ENCODE measurements around the gene SFSWAP. TPM values are rescaled to one million over a fixed set of nuclear protein-coding genes. Genes with fewer than 3 reads are reported as not detected.

Gene SFSWAP
- polyA plus RNA-seq, 2 of the 4 experiments (the other 2 are of a cell fraction), result 21.8 to 23.5 TPM

GRCh38 chr12:131785763-131786330 is 75.0 kb downstream of the SFSWAP start:
- DNase-seq (ENCODE audit: low read depth in 1 of 2, low spot score in 1 of 2) (no peak), ATAC-seq (no peak), FAIRE-seq (no peak)
- 94% methylated on average over 15 of the region's 15 CpGs for WGBS (ENCODE audit: missing lambda C conversion rate)
- H3K27ac ChIP-seq, result no peak overlapping the region
- no peak overlapping the region for H3K4me2 ChIP-seq
- peaks cover 19% of the 10 kb centered on the region for H3K4me1 ChIP-seq
- TF ChIP-seq GATA3 (IDR thresholded peaks at IDR 0.05; ENCODE audit: borderline replicate concordance), result no peak
- TF ChIP-seq POLR2A (IDR thresholded peaks at IDR 0.05; ENCODE audit: low read length), result no peak
- no peak for TF ChIP-seq ESRRA (IDR thresholded peaks at IDR 0.05; ENCODE audit: borderline replicate concordance, low read length)
- TF ChIP-seq HOXB13 (CRISPR knock-in tag; IDR thresholded peaks at IDR 0.05; ENCODE audit: low read depth), result no peak
- no peak for TF ChIP-seq NPAS2 (CRISPR knock-in tag; IDR thresholded peaks at IDR 0.05; ENCODE audit: borderline replicate concordance)
- no peak for TF ChIP-seq ZFP36 (IDR thresholded peaks at IDR 0.05; ENCODE audit: borderline replicate concordance, partially characterized antibody)
- TF ChIP-seq NFE2L2 (conservative IDR thresholded peaks at IDR 0.05; ENCODE audit: low read length), result no peak
- TF ChIP-seq POLR2AphosphoS2 (conservative IDR thresholded peaks at IDR 0.05; ENCODE audit: low read length), result no peak
- TF ChIP-seq HES2 (IDR thresholded peaks at IDR 0.05), result no peak
- no peak for TF ChIP-seq EHF (CRISPR knock-in tag; IDR thresholded peaks at IDR 0.05)
- TF ChIP-seq, protein P1, sequence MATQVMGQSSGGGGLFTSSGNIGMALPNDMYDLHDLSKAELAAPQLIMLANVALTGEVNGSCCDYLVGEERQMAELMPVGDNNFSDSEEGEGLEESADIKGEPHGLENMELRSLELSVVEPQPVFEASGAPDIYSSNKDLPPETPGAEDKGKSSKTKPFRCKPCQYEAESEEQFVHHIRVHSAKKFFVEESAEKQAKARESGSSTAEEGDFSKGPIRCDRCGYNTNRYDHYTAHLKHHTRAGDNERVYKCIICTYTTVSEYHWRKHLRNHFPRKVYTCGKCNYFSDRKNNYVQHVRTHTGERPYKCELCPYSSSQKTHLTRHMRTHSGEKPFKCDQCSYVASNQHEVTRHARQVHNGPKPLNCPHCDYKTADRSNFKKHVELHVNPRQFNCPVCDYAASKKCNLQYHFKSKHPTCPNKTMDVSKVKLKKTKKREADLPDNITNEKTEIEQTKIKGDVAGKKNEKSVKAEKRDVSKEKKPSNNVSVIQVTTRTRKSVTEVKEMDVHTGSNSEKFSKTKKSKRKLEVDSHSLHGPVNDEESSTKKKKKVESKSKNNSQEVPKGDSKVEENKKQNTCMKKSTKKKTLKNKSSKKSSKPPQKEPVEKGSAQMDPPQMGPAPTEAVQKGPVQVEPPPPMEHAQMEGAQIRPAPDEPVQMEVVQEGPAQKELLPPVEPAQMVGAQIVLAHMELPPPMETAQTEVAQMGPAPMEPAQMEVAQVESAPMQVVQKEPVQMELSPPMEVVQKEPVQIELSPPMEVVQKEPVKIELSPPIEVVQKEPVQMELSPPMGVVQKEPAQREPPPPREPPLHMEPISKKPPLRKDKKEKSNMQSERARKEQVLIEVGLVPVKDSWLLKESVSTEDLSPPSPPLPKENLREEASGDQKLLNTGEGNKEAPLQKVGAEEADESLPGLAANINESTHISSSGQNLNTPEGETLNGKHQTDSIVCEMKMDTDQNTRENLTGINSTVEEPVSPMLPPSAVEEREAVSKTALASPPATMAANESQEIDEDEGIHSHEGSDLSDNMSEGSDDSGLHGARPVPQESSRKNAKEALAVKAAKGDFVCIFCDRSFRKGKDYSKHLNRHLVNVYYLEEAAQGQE (IDR thresholded peaks at IDR 0.05), result no peak
- TF ChIP-seq CTCF (IDR thresholded peaks at IDR 0.05), result no peak
- TF ChIP-seq E2F6 (IDR thresholded peaks at IDR 0.05; ENCODE audit: borderline replicate concordance, low read depth), result no peak
- TF ChIP-seq BHLHE40 (IDR thresholded peaks at IDR 0.05; ENCODE audit: low read depth, low read length), result no peak
- no peak for TF ChIP-seq RAD21 (conservative IDR thresholded peaks at IDR 0.05 in 1 of 2, IDR thresholded peaks at IDR 0.05 in 1 of 2)
- TF ChIP-seq CBX2 (IDR thresholded peaks at IDR 0.05; ENCODE audit: borderline replicate concordance, low read depth), result no peak
- H3K9me3 ChIP-seq, result no peaks in the 10 kb centered on the region
- CTCF ChIA-PET, result interaction anchor here (0.7 to 2.0 kb wide), 5 partner anchors 45 to 870 kb away, joined by 3 to 9 read pairs (median 3); no protein-coding TSS in a partner anchor
- no peak overlapping the region for H3K4me3 ChIP-seq
- POLR2A ChIA-PET, result no interaction called here

- no peak for FAIRE-seq
- 88% methylated on average over 10 of the region's 15 CpGs for WGBS (ENCODE audit: missing lambda C conversion rate)
- Histone ChIP-seq H3K4me3 (no peak overlapping the region), H3K4me1 (peaks cover 19% of the 10 kb centered on the region), H3K9me3 (no peaks in the 10 kb centered on the region), H3K4me2 (no peak overlapping the region), H3K27ac (no peak overlapping the region)
- no peak for DNase-seq (ENCODE audit: low read depth in 1 of 2, low spot score in 1 of 2)
- peak in 1 of 2 experiments; percentile 17; a peak in 2 of 6 replicates for ATAC-seq
- no peak for TF ChIP-seq FOSL2 (IDR thresholded peaks at IDR 0.05)
- TF ChIP-seq FOSL2 (CRISPR knock-in tag; IDR thresholded peaks at IDR 0.05), result no peak
- TF ChIP-seq, protein P2, sequence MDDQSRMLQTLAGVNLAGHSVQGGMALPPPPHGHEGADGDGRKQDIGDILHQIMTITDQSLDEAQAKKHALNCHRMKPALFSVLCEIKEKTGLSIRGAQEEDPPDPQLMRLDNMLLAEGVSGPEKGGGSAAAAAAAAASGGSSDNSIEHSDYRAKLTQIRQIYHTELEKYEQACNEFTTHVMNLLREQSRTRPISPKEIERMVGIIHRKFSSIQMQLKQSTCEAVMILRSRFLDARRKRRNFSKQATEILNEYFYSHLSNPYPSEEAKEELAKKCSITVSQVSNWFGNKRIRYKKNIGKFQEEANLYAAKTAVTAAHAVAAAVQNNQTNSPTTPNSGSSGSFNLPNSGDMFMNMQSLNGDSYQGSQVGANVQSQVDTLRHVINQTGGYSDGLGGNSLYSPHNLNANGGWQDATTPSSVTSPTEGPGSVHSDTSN (IDR thresholded peaks at IDR 0.05), result no peak
- no peak for TF ChIP-seq NFE2L2 (conservative IDR thresholded peaks at IDR 0.05; ENCODE audit: low read length)
- no peak for TF ChIP-seq EHF (CRISPR knock-in tag; IDR thresholded peaks at IDR 0.05)
- TF ChIP-seq KDM5A (IDR thresholded peaks at IDR 0.05), result no peak
- TF ChIP-seq BHLHE40 (IDR thresholded peaks at IDR 0.05; ENCODE audit: low read depth, low read length), result no peak
- no peak for TF ChIP-seq NPAS2 (CRISPR knock-in tag; IDR thresholded peaks at IDR 0.05; ENCODE audit: borderline replicate concordance)
- no peak for TF ChIP-seq SMC3 (IDR thresholded peaks at IDR 0.05)
- no peak for TF ChIP-seq ZSCAN20 (CRISPR knock-in tag; IDR thresholded peaks at IDR 0.05)
- TF ChIP-seq FOSB (CRISPR knock-in tag; IDR thresholded peaks at IDR 0.05), result no peak
- TF ChIP-seq KDM1A (IDR thresholded peaks at IDR 0.05; ENCODE audit: low read depth), result no peak
- TF ChIP-seq GATA3 (IDR thresholded peaks at IDR 0.05; ENCODE audit: borderline replicate concordance), result no peak
- no peak for TF ChIP-seq PHF8 (IDR thresholded peaks at IDR 0.05; ENCODE audit: borderline replicate concordance, low read depth)
- CTCF ChIA-PET, result interaction anchor here (0.9 to 2.0 kb wide), 3 partner anchors 14 to 44 kb away, joined by 3 to 9 read pairs (median 3); no protein-coding TSS in a partner anchor
- POLR2A ChIA-PET, result no interaction called here
Observed at GRCh38 chr12:131786331-131786730, 75.4 kb downstream of the SFSWAP start.

Data from A549 (cell line).